Measurements from ENCODE around the gene TRAPPC2L. TPM values are rescaled to one million over a fixed set of nuclear protein-coding genes. Genes with fewer than 3 reads are reported as not detected.

The TRAPPC2L gene
- total RNA-seq, 1 donor from 2014 or later: 59.1 TPM

GRCh38 chr16:88814144-88814502 lies 42.8 kb upstream of the TRAPPC2L start:
- Histone ChIP-seq H3K4me3 (ENCODE audit: insufficient read depth, low read depth, low read length) (no peak overlapping the region), H3K4me2 (ENCODE audit: low read length) (no peak overlapping the region), H3K27me3 (ENCODE audit: insufficient read depth, low read length) (no peaks in the 10 kb centered on the region), H3K27ac (ENCODE audit: low read depth, low read length) (no peak overlapping the region), H2AFZ (ENCODE audit: low read depth, low read length) (no peak overlapping the region), H3K9me3 (ENCODE audit: insufficient read depth, low read depth, low read length) (no peaks in the 10 kb centered on the region), H3K79me2 (ENCODE audit: insufficient read depth, low read length) (peaks cover 26% of the 10 kb centered on the region), H3K9ac (ENCODE audit: low read length) (no peak overlapping the region), H3K4me1 (ENCODE audit: insufficient read depth, low read length) (peaks cover 19% of the 10 kb centered on the region), H3K36me3 (ENCODE audit: insufficient read depth, low read length) (peaks cover 2% of the 10 kb centered on the region), H4K20me1 (ENCODE audit: insufficient read depth, low read length) (peaks cover 20% of the 10 kb centered on the region)
- Mint-ChIP-seq H3K36me3 (ENCODE audit: low read depth, unreplicated experiment) (peaks cover 3% of the 10 kb centered on the region), H3K4me3 (ENCODE audit: unreplicated experiment) (no peak overlapping the region), H3K27me3 (ENCODE audit: low read depth, unreplicated experiment) (no peaks in the 10 kb centered on the region), H3K4me1 (ENCODE audit: low read depth, unreplicated experiment) (peaks cover 2% of the 10 kb centered on the region), H3K27ac (ENCODE audit: unreplicated experiment) (no peak overlapping the region), H3K9me3 (ENCODE audit: unreplicated experiment) (no peaks in the 10 kb centered on the region)
- no peak for DNase-seq (ENCODE audit: low read depth)
- no peak for TF ChIP-seq EZH2 (IDR thresholded peaks at IDR 0.05; ENCODE audit: insufficient read depth, low read length)
- TF ChIP-seq CTCF (IDR thresholded peaks at IDR 0.05; ENCODE audit: insufficient read depth, low read depth, low read length): no peak
- no peak for FAIRE-seq

- FAIRE-seq: no peak
- Histone ChIP-seq H3K4me1 (ENCODE audit: insufficient read depth, low read length) (peaks cover 14% of the 10 kb centered on the region), H3K79me2 (ENCODE audit: insufficient read depth, low read length) (peaks cover 15% of the 10 kb centered on the region), H3K4me3 (ENCODE audit: insufficient read depth, low read depth, low read length) (no peak overlapping the region), H3K27me3 (ENCODE audit: insufficient read depth, low read length) (no peaks in the 10 kb centered on the region), H3K9me3 (ENCODE audit: insufficient read depth, low read depth, low read length) (no peaks in the 10 kb centered on the region), H3K4me2 (ENCODE audit: low read length) (no peak overlapping the region), H3K27ac (ENCODE audit: low read depth, low read length) (no peak overlapping the region), H2AFZ (ENCODE audit: low read depth, low read length) (no peak overlapping the region), H3K36me3 (ENCODE audit: insufficient read depth, low read length) (no peaks in the 10 kb centered on the region), H4K20me1 (ENCODE audit: insufficient read depth, low read length) (peaks cover 9% of the 10 kb centered on the region), H3K9ac (ENCODE audit: low read length) (no peak overlapping the region)
- Mint-ChIP-seq H3K4me1 (ENCODE audit: low read depth, unreplicated experiment) (peaks cover 2% of the 10 kb centered on the region), H3K4me3 (ENCODE audit: unreplicated experiment) (no peak overlapping the region), H3K27ac (ENCODE audit: unreplicated experiment) (no peak overlapping the region), H3K9me3 (ENCODE audit: unreplicated experiment) (no peaks in the 10 kb centered on the region), H3K27me3 (ENCODE audit: low read depth, unreplicated experiment) (no peaks in the 10 kb centered on the region), H3K36me3 (ENCODE audit: low read depth, unreplicated experiment) (peaks cover 1% of the 10 kb centered on the region)
- no peak for DNase-seq (ENCODE audit: low read depth)
- no peak for TF ChIP-seq EZH2 (IDR thresholded peaks at IDR 0.05; ENCODE audit: insufficient read depth, low read length)
- TF ChIP-seq CTCF (IDR thresholded peaks at IDR 0.05; ENCODE audit: insufficient read depth, low read depth, low read length): no peak
These were observed 41.7 kb upstream of the TRAPPC2L start for GRCh38 chr16:88815227-88815626.

GRCh38 chr16:88815901-88816589 lies 40.9 kb upstream of the TRAPPC2L start:
- no peak overlapping the region for H3K27ac Mint-ChIP-seq (ENCODE audit: unreplicated experiment)
- peak; percentile 36 for TF ChIP-seq CTCF (IDR thresholded peaks at IDR 0.05; ENCODE audit: insufficient read depth, low read depth, low read length)
- no peak for TF ChIP-seq EZH2 (IDR thresholded peaks at IDR 0.05; ENCODE audit: insufficient read depth, low read length)
- H3K4me1 ChIP-seq (ENCODE audit: insufficient read depth, low read length): peaks cover 6% of the 10 kb centered on the region
- H3K79me2 ChIP-seq (ENCODE audit: insufficient read depth, low read length): peaks cover 7% of the 10 kb centered on the region
- no peak overlapping the region for H3K4me3 Mint-ChIP-seq (ENCODE audit: unreplicated experiment)
- no peaks in the 10 kb centered on the region for H3K9me3 ChIP-seq (ENCODE audit: insufficient read depth, low read depth, low read length)
- FAIRE-seq: no peak
- no peaks in the 10 kb centered on the region for H3K36me3 ChIP-seq (ENCODE audit: insufficient read depth, low read length)
- H3K4me1 Mint-ChIP-seq (ENCODE audit: low read depth, unreplicated experiment): peaks cover 2% of the 10 kb centered on the region
- no peaks in the 10 kb centered on the region for H3K27me3 Mint-ChIP-seq (ENCODE audit: low read depth, unreplicated experiment)
- no peak overlapping the region for H3K4me3 ChIP-seq (ENCODE audit: insufficient read depth, low read depth, low read length)
- no peak overlapping the region for H3K4me2 ChIP-seq (ENCODE audit: low read length)
- peaks cover under 1% of the 10 kb centered on the region for H4K20me1 ChIP-seq (ENCODE audit: insufficient read depth, low read length)
- H2AFZ ChIP-seq (ENCODE audit: low read depth, low read length): no peak overlapping the region
- H3K27ac ChIP-seq (ENCODE audit: low read depth, low read length): no peak overlapping the region
- H3K36me3 Mint-ChIP-seq (ENCODE audit: low read depth, unreplicated experiment): peaks cover 1% of the 10 kb centered on the region
- H3K9ac ChIP-seq (ENCODE audit: low read length): no peak overlapping the region
- H3K9me3 Mint-ChIP-seq (ENCODE audit: unreplicated experiment): no peaks in the 10 kb centered on the region
- no peak for DNase-seq (ENCODE audit: low read depth)
- no peaks in the 10 kb centered on the region for H3K27me3 ChIP-seq (ENCODE audit: insufficient read depth, low read length)
